GM18499 (cell line): ENCODE data around the gene PRKAG2.
"Not testable (repeated sequence)": the region's sequence is repeated elsewhere in the genome, so short reads cannot be mapped to it uniquely, and the experiment has no call there.

Experiments
- ATAC-seq: cut with Tn5 transposase; IDR thresholded peaks from one replicate; pipeline ENCODE4 v1.9.1; 2021; ENCODE audit warnings: moderate number of reproducible peaks; ENCODE audit not compliant: insufficient read depth, unreplicated experiment

The PRKAG2 gene

DNA sequence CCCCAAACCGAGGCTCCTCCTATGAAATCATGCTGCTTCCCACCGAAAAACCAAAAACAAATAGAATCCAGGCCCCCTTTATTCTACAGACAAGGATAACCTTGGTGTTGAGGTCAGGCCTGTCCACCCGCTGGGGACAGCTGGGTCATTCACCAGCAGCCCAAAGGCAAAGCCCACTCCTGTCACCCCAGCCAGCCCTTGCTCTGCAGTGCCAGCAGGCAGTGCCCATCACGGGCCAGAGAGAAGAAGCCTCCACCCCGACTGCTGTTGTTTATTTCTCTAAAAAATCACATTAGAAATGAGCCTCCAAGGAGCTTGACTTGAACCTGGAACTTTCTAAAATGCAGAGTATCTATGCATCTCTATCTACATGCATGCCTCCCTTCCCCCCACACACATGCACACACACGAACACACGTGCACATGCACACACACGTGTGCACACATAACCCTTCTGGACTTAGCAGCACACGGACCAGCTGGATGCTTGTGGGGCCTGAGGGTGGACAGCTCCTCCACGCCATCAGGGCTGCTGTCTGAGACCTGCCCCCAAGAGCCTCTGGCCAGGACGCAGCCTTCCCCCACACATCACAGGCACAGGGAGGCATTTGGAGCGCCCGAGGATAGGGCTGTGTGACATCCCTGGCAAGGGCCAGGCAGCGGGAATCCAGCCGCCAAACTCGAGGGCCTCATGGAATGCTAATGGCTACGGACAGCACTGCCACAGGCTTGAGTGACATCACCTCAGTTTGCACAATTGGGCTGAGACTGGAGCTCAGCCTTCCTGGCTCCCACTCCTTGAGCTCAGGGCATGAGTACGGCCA lies 22.8 kb downstream of the PRKAG2 start:
- no peak for ATAC-seq

- ATAC-seq = no peak
Observed at GRCh38 chr7:151852486-151853396, 24.2 kb downstream of the PRKAG2 start.

GRCh38 chr7:151851782-151852181 lies 25.1 kb downstream of the PRKAG2 start:
- ATAC-seq = no peak

GRCh38 chr7:151851145-151851751 lies 25.7 kb downstream of the PRKAG2 start:
- no peak for ATAC-seq

DNA sequence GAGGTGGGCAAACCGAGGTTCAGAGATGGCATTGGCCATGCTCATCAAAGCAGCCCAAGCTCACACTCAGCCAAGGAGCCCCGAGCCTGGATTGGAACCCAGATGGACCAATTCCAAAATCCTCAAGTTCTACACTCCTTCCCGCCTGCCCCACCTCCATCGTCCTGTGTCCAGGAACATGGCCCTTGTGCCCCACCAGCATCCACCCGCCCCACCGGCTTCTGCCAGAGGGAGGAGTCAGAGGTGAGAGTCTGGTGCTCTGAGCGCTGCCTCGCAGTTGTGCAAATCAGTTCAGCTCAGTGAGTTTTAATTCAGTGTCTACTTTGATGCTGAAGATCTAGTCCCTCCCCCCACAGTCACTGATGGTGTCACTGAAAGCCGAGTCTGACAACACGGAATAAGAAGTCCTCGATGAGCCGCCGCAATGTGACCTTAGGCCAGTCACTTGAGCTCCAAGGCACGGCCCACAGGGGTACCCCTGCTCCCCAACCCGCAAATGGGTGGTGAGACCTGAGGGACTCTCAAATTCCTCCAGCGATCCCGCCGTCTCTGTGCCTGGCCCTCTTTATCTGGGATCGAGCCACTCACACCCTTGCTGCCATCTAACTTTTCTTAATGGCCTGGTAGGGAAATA lies 26.3 kb downstream of the PRKAG2 start:
- no peak for ATAC-seq

DNA sequence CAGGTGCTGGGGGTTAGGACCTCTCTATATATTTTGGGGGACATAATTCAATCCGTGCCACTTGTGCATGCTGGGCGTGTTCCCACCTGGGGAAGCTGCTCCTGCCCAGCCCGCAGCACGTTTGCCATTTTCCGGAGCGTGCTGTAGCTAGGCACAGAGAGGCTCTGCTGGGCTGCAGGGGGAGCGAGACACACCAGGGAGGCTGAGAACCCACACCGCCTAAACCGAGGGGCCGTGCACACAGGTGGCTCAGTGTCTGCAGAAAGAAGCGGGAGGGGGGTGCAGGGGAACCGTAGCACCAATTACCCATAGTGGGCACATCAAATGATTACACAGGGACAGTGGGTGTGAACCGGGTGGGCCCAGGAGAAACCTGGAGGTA lies 27.0 kb downstream of the PRKAG2 start:
- ATAC-seq = no peak

DNA sequence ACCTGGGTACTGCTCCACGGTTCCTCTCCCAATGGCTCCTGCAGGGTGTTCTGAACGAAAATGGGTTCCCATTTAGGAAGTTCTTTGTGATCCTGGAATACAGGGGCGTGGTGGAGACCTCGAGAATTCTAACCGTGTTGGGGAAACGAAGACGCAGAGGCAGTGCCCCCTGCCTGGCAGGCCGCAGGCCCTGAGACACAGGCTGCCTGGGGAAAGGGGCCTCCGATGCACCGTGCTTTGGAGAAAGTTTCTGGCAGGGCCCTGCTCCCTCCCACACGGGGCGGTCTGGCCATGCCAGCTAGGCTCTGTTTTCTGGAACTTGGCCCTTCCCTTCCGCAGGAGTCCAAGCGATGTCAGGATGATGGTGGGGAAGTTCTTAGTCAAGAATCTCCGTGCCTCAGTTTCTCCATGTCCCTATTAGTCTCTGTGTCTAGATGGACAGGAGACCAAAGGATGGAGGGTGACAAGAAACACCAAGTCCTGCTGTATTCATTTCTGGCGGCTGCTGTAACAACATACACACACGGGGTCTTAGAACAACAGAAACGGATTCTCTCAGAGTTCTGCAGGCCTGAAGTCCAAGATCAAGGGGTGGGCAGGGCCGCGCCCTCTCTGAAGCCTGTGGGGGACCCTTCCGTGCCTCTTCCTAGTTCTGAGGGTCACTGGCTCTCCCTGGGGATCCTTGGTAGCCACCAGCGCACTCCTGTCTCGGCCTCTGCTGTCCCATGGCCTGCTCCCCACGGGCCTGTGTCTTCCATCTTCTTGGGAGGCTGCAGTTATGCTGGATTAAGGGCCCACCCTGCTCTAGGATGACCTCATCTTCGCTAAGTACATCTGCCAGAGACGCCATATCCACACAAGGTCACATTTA lies 27.7 kb downstream of the PRKAG2 start:
- no peak for ATAC-seq

DNA sequence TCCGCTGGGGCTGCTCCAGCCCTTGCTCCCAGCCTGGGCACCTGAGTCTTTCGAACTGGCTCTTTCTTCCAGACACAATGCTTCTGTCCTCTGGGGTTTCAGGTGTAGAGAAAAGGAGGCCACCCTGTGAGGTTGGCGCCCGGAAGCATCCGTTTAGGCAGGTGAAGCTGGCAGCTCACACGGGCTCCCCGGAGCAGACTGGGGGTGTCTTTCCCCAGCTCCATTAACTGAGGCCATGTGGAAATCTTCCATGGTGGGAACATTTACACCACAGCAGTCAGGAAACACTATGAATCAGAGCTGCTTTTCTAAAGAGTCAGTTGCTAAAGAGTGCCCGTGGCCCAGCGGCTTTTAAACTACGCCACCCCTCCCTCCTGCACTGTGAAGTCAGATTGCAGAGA lies 29.2 kb downstream of the PRKAG2 start:
- no peak for ATAC-seq

GRCh38 chr7:151847136-151847535 lies 29.8 kb downstream of the PRKAG2 start:
- ATAC-seq = no peak

DNA sequence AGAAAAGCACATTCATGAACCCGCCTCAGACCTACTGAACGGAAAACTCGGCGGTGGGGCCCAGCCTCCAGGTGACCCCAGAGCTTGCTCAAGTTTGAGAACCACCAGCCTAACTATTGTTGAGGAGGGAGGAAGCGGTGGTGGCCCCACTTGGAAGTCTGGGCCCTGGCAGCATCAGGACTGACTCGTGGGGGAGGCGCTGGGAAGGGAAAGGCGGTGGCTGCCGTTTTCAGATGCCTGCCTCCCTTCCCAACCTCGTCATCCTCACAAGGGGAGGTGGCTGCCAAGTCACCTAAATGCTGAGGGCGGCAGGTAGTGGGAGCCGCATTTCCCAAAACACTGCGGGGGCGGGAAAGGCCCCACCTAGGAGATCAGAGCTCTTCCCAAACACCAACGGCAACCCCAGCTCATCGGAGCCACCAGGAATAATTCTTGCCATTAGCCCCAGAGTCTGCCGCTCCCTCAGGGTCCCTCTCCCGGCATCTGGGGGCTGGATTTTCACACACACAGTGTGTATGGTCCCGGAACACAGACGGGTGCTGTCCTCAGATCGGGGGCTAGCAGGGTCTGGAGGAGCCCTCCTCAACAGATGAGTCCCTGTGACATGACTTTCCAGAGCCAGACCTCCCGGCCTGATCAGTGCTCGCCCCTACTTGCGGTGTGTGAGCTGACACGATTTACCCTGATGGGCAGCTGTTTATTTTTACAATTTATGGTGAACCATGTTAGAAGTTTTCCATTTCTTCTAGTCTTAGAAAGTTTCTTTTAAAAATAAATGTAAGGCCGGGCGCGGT lies 31.3 kb downstream of the PRKAG2 start:
- no peak for ATAC-seq

GRCh38 chr7:151844825-151845200 lies 32.1 kb downstream of the PRKAG2 start:
- ATAC-seq = no peak

GRCh38 chr7:151844071-151844824 lies 32.7 kb downstream of the PRKAG2 start:
- no peak for ATAC-seq

DNA sequence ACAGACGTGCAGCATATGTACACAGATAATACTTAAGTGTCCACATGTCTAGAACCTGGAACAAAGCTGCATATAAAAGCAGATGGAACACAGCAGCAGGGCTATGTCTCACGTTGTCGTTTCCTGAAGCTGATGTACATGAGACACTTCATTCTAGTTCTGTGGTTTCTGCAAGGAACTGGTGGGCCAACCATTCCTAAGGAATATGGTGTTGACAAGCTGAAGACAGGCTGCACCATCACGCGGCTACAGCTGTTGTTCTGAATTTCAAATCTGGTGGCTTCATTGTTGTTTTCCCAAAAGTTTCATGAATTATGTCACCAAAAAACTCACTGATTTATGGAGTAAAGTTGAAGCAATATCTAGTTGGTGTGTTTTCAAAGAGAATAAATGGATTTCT lies 33.7 kb downstream of the PRKAG2 start:
- ATAC-seq = no peak

DNA sequence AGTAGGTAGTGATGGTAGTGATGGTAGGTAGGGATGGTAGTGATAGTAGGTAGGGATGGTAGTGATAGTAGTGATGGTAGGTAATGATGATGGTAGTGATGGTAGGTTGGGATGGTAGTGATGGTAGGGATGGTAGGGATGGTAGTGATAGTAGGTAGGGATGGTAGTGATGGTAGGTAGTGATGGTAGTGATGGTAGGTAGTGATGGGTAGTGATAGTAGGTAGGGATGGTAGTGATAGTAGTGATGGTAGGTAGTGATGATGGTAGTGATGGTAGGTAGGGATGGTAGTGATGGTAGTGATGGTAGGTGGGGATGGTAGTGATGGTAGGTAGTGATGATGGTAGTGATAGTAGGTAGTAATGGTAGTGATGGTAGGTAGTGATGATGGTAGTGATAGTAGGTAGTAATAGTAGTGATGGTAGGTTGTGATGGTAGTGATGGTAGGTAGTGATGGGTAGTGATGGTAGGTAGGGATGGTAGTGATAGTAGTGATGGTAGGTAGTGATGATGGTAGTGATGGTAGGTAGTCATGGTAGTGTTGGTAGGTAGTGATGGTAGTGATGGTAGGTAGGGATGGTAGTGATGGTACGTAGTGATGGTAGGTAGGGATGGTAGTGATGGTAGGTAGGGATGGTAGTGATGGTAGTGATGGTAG lies 35.4 kb downstream of the PRKAG2 start:
- not testable (repeated sequence) for ATAC-seq

DNA sequence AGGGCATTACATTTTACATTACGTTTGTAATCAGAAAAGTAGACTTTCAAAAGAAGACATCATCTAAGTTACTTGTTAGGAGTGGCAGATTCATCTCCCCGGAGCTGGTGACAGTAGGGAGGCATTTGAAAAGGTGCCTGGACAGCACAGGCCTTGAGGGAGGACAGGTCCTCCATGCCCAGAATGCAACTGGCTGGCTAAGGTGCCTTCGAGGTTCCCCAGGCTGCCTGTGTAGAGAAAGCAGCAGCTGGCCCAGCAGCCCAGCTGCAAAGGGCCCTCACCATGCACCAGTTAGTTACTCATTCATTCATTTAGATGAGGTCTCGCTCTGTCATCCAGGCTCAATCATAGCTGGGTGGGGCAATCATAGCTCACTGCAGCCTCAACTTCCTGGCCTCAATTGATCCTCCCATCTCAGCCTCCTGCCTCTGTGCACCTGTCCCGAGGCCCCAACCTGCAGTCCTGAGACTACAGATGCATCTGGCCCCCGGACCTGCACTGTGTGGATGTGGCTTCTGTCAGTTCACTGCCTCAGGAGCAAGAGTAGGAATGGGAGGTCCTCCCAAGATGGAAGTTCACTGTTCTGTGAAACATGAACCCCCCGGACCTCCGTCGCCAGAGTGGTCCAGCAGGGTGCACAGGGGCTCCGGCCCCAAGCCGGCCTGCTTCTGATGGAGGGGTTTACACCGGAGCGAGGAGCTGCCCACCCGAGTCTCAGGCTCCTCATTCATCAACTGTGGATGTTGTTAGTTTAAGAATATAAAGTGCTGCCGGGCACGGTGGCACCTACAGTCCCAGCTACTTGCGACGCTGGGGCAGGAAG lies 36.6 kb downstream of the PRKAG2 start:
- ATAC-seq = no peak

DNA sequence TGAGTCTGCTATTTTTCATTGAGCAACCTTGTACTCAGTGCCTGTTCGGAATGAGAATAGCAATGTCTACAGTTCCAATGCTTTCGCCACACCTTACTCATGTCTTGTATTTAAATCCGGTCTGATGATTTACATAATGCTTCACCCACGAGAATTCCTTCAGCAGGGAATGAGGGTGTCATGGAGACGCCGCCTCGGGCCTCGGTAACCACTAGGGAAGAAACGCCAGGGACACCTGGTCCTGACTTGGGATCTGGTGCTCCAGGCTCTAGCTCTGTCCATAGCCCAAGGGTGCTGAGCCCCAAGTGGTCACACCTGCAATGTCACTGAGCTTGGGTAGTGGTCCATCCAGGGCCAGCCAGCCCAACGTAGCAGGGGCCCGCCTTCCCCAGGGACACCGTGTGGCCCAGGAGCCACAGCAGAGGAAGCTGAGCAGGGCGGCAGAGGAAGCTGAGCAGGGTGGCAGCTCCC lies 37.4 kb downstream of the PRKAG2 start:
- no peak for ATAC-seq
